ENCODE measurements around the gene CGNL1. TPM values are rescaled to one million over a fixed set of nuclear protein-coding genes. Genes with fewer than 3 reads are reported as not detected.

The CGNL1 gene
- total and polyA plus RNA-seq, 10 of the 15 experiments (the other 5 are each of a cell fraction or from before 2014, with no cell fraction given), result under 0.01 to 0.27 (median 0.04) TPM; not detected in 3

- H3K9ac ChIP-seq (ENCODE audit: control insufficient read depth, insufficient read depth, low read length), result no peak overlapping the region
- H3K4me3 ChIP-seq, result no peak overlapping the region
- in situ Hi-C loops (cut with MboI) (no loop called here), intact Hi-C loops (cut with micrococcal nuclease; ENCODE audit: unreplicated experiment) (no loop called here)
- H3K4me2 ChIP-seq (ENCODE audit: control insufficient read depth, insufficient read depth), result no peak overlapping the region
- H4K20me1 ChIP-seq (ENCODE audit: control insufficient read depth, insufficient read depth), result no peaks in the 10 kb centered on the region
- POLR2A ChIA-PET, result interaction anchor here (0.7 kb wide), 1 partner anchor 539 kb away, joined by 3 read pairs; no protein-coding TSS in a partner anchor
- peaks cover 0 to 5% of the 10 kb centered on the region in 2 experiments; a peak in 2 of 4 replicates for H3K27me3 ChIP-seq (replicated peaks in 1 of 2; ENCODE audit: control insufficient read depth in 2 of 2, insufficient read depth in 2 of 2, low read length in 1 of 2)
- RAD21 ChIA-PET (ENCODE audit: unreplicated experiment), result no interaction called here
- no peak overlapping the region for H2AFZ ChIP-seq (ENCODE audit: control insufficient read depth, low read depth, low read length)
- no peak for DNase-seq (ENCODE audit: low read depth, low spot score)
- WGBS (ENCODE audit: insufficient coverage, insufficient replicate concordance, low lambda C conversion rate, missing lambda C conversion rate), result 50% methylated on average over 12 of the region's 12 CpGs
- H3K9me3 ChIP-seq (replicated peaks; ENCODE audit: control insufficient read depth, insufficient read depth, low read length), result no peaks in the 10 kb centered on the region
- no peak overlapping the region for H3K27ac ChIP-seq (ENCODE audit: control insufficient read depth, insufficient read depth)
- TF ChIP-seq RAD51 (IDR thresholded peaks at IDR 0.05), result no peak
- no peak for TF ChIP-seq ZZZ3 (IDR thresholded peaks at IDR 0.05; ENCODE audit: control insufficient read depth, insufficient read length, low read depth)
- no peak for TF ChIP-seq SP1 (IDR thresholded peaks at IDR 0.05; ENCODE audit: low read depth, low read length)
- no peak for TF ChIP-seq NR2C1 (IDR thresholded peaks at IDR 0.05)
- TF ChIP-seq HDAC2 (IDR thresholded peaks at IDR 0.05), result no peak
- TF ChIP-seq EZH2 (IDR thresholded peaks at IDR 0.05; ENCODE audit: borderline replicate concordance, control insufficient read depth, low read depth, low read length), result no peak
- no peak for TF ChIP-seq CREB1 (IDR thresholded peaks at IDR 0.05; ENCODE audit: low read depth)
- no peak for TF ChIP-seq CBFB (IDR thresholded peaks at IDR 0.05; ENCODE audit: low read depth)
- TF ChIP-seq NR2F1 (conservative IDR thresholded peaks at IDR 0.05), result no peak
- no peak for TF ChIP-seq IRF5 (IDR thresholded peaks at IDR 0.05; ENCODE audit: borderline replicate concordance)
- TF ChIP-seq RB1 (IDR thresholded peaks at IDR 0.05; ENCODE audit: borderline replicate concordance), result no peak
- TF ChIP-seq, protein P1, sequence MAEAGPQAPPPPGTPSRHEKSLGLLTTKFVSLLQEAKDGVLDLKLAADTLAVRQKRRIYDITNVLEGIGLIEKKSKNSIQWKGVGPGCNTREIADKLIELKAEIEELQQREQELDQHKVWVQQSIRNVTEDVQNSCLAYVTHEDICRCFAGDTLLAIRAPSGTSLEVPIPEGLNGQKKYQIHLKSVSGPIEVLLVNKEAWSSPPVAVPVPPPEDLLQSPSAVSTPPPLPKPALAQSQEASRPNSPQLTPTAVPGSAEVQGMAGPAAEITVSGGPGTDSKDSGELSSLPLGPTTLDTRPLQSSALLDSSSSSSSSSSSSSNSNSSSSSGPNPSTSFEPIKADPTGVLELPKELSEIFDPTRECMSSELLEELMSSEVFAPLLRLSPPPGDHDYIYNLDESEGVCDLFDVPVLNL (IDR thresholded peaks at IDR 0.05; ENCODE audit: low read depth, low read length), result no peak
- TF ChIP-seq ZNF687 (IDR thresholded peaks at IDR 0.05), result no peak
- no peak for TF ChIP-seq LARP7 (IDR thresholded peaks at IDR 0.05)
- TF ChIP-seq NFXL1 (IDR thresholded peaks at IDR 0.05; ENCODE audit: borderline replicate concordance), result no peak
- no peak for TF ChIP-seq KAT2A (conservative IDR thresholded peaks at IDR 0.05; ENCODE audit: control insufficient read depth, low read depth, low read length)
- TF ChIP-seq CREM (IDR thresholded peaks at IDR 0.05; ENCODE audit: low read depth), result no peak
- TF ChIP-seq SMAD5 (IDR thresholded peaks at IDR 0.05; ENCODE audit: low read depth), result no peak
- TF ChIP-seq SMC3 (IDR thresholded peaks at IDR 0.05; ENCODE audit: borderline replicate concordance, low read length), result no peak
- TF ChIP-seq CEBPB (IDR thresholded peaks at IDR 0.05; ENCODE audit: borderline replicate concordance in 1 of 2, low read depth in 2 of 2, low read length in 2 of 2), result no peak
- SMC1A ChIA-PET (ENCODE audit: uncharacterized antibody, unreplicated experiment), result no interaction called here
- H3K4me1 ChIP-seq (ENCODE audit: control insufficient read depth, insufficient read depth, low read length), result no peaks in the 10 kb centered on the region
- FAIRE-seq, result no peak
- CTCF ChIA-PET, result interaction anchor here (1.6 kb wide), 1 partner anchor 9 kb away, joined by 4 read pairs; no protein-coding TSS in a partner anchor
- ATAC-seq, result no peak
- BruUV-seq (replicated peaks), result no TSS peak
- no peaks in the 10 kb centered on the region for H3K36me3 ChIP-seq (ENCODE audit: control insufficient read depth in 2 of 2, insufficient read depth in 2 of 2, low read length in 1 of 2)
- no peaks in the 10 kb centered on the region for H3K79me2 ChIP-seq (ENCODE audit: control insufficient read depth, insufficient read depth, low read length)
Observed at GRCh38 chr15:57411945-57412768, 35.9 kb downstream of the CGNL1 start.

All from GM12878 (cell line).